Activated CD8-positive, alpha-beta memory T cell treated with anti-CD3 and anti-CD28 coated beads, Interleukin-2, amount 10 ng/mL, durations not matched to agents 7 days and 5 days (primary cell): ENCODE data around the gene BLOC1S3. TPM values are rescaled to one million over a fixed set of nuclear protein-coding genes. Genes with fewer than 3 reads are reported as not detected.

Source experiments
- ATAC-seq: fragments of 150-1000 bp; cut with Tn5 transposase; one replicate; pipeline ENCODE4 v1.10.0; 2021; ENCODE audit warnings: moderate library complexity
- CTCF ChIA-PET: fragments of 350-600 bp; sonication (Branson Sonifier 250); formaldehyde crosslinking; loops from one replicate; lab custom pipeline; 2021; ENCODE audit warnings: antibody characterized with exemption; lab: Charles Lee
- DNase-seq: peaks from one replicate; pipeline ENCODE4 v3.0.0-alpha.2; 2020
- H3K27ac Mint-ChIP-seq: one replicate; pipeline ENCODE4 v1.8.0; 2021; ENCODE audit warnings: mild to moderate bottlenecking, mixed read lengths
- H3K27me3 Mint-ChIP-seq: one replicate; pipeline ENCODE4 v1.8.0; 2021; ENCODE audit warnings: mixed read lengths
- H3K36me3 Mint-ChIP-seq: one replicate; pipeline ENCODE4 v1.8.0; 2021; ENCODE audit warnings: mild to moderate bottlenecking, mixed read lengths
- H3K4me1 Mint-ChIP-seq: one replicate; pipeline ENCODE4 v1.8.0; 2021; ENCODE audit warnings: mixed read lengths
- H3K4me3 Mint-ChIP-seq: one replicate; pipeline ENCODE4 v1.8.0; 2021; ENCODE audit warnings: mild to moderate bottlenecking, moderate library complexity, mixed read lengths
- H3K9me3 Mint-ChIP-seq: one replicate; pipeline ENCODE4 v1.8.0; 2022; ENCODE audit warnings: low read depth, mixed read lengths
- total RNA-seq, 2 experiments: library from RNA; stranded (reverse); gene quantifications; one replicate each; pipeline ENCODE4 v1.2.3, GENCODE V29; 2021

Gene BLOC1S3
- total RNA-seq, 2 experiments from 2014 or later = 15.7 to 17.6 TPM

GRCh38 chr19:45160870-45161737 is 17.5 kb upstream of the BLOC1S3 start, which contains the start of gene NKPD1:
TSS of gene NKPD1 (minus strand) at chr19:45160982. CDS start at chr19:45160150, 832 bp downstream.
- H3K27me3 Mint-ChIP-seq = peaks cover 6% of the 10 kb centered on the region
- no peak within 1 kb of the TSS for H3K27ac Mint-ChIP-seq

GRCh38 chr19:45161738-45162607 is 16.6 kb upstream of the BLOC1S3 start:
- Mint-ChIP-seq H3K27ac (no peak overlapping the region), H3K27me3 (peaks cover 4% of the 10 kb centered on the region), H3K4me3 (no peak overlapping the region), H3K9me3 (no peaks in the 10 kb centered on the region), H3K4me1 (peaks cover 18% of the 10 kb centered on the region), H3K36me3 (no peaks in the 10 kb centered on the region)
- CTCF ChIA-PET = no interaction called here
- no peak for DNase-seq
- no peak for ATAC-seq

More at GRCh38 chr19:45160870-45161737, 17.5 kb upstream of the BLOC1S3 start, which contains the start of gene NKPD1:
- Mint-ChIP-seq H3K4me1 (peaks cover 17% of the 10 kb centered on the region), H3K36me3 (no peaks in the 10 kb centered on the region), H3K4me3 (no peak within 1 kb of the TSS), H3K9me3 (no peaks in the 10 kb centered on the region)
- no peak for ATAC-seq
- DNase-seq = no peak
- CTCF ChIA-PET = interaction anchor here (1.1 kb wide), 1 partner anchor 9 kb away, joined by 3 read pairs; no protein-coding TSS in a partner anchor

GRCh38 chr19:45162608-45163143 is 15.9 kb upstream of the BLOC1S3 start:
- H3K27ac Mint-ChIP-seq = no peak overlapping the region
- H3K27me3 Mint-ChIP-seq = no peaks in the 10 kb centered on the region
- H3K36me3 Mint-ChIP-seq = no peaks in the 10 kb centered on the region
- H3K4me1 Mint-ChIP-seq = peaks cover 21% of the 10 kb centered on the region
- no peaks in the 10 kb centered on the region for H3K9me3 Mint-ChIP-seq
- CTCF ChIA-PET = no interaction called here
- ATAC-seq = no peak
- no peak overlapping the region for H3K4me3 Mint-ChIP-seq
- DNase-seq = no peak

- no peak overlapping the region for H3K4me3 Mint-ChIP-seq
- H3K9me3 Mint-ChIP-seq = no peaks in the 10 kb centered on the region
- ATAC-seq (no peak), DNase-seq (no peak)
- H3K4me1 Mint-ChIP-seq = peaks cover 21% of the 10 kb centered on the region
- CTCF ChIA-PET = interaction anchor here (0.6 kb wide), 1 partner anchor 630 kb away, joined by 3 read pairs; the partner anchor contains the start of gene DMWD
- no peaks in the 10 kb centered on the region for H3K27me3 Mint-ChIP-seq
- H3K27ac Mint-ChIP-seq = no peak overlapping the region
- H3K36me3 Mint-ChIP-seq = no peaks in the 10 kb centered on the region
These were observed 15.4 kb upstream of the BLOC1S3 start for GRCh38 chr19:45163156-45163555.

GRCh38 chr19:45163751-45164460 is 14.7 kb upstream of the BLOC1S3 start:
- peaks cover 22% of the 10 kb centered on the region for H3K4me1 Mint-ChIP-seq
- no peaks in the 10 kb centered on the region for H3K36me3 Mint-ChIP-seq
- H3K27me3 Mint-ChIP-seq = no peaks in the 10 kb centered on the region
- peak overlapping the region; percentile 70 for H3K27ac Mint-ChIP-seq
- DNase-seq (no peak), ATAC-seq (no peak)
- CTCF ChIA-PET = interaction anchor here (0.6 to 1.0 kb wide), 4 partner anchors 14 to 629 kb away, joined by 3 to 8 read pairs (median 3); partner anchors contain the start of genes DMWD and TRAPPC6A
- H3K9me3 Mint-ChIP-seq = no peaks in the 10 kb centered on the region
- no peak overlapping the region for H3K4me3 Mint-ChIP-seq

- peak overlapping the region; percentile 70 for H3K27ac Mint-ChIP-seq
- CTCF ChIA-PET = interaction anchor here (0.8 to 1.0 kb wide), 7 partner anchors 11 to 175 kb away, joined by 3 to 8 read pairs (median 3); partner anchors contain the start of gene TRAPPC6A
- no peaks in the 10 kb centered on the region for H3K9me3 Mint-ChIP-seq
- H3K4me3 Mint-ChIP-seq = no peak overlapping the region
- DNase-seq (peak; percentile 78), ATAC-seq (peak; percentile 83)
- no peaks in the 10 kb centered on the region for H3K36me3 Mint-ChIP-seq
- no peaks in the 10 kb centered on the region for H3K27me3 Mint-ChIP-seq
- peaks cover 24% of the 10 kb centered on the region for H3K4me1 Mint-ChIP-seq
These were observed 13.8 kb upstream of the BLOC1S3 start for GRCh38 chr19:45164577-45165335.

GRCh38 chr19:45166723-45167252 is 11.8 kb upstream of the BLOC1S3 start:
- H3K9me3 Mint-ChIP-seq = no peaks in the 10 kb centered on the region
- peaks cover 2% of the 10 kb centered on the region for H3K36me3 Mint-ChIP-seq
- ATAC-seq (no peak), DNase-seq (no peak)
- CTCF ChIA-PET = interaction anchor here (0.7 to 2.3 kb wide), 3 partner anchors 11 to 17 kb away, joined by 3 to 6 read pairs (median 4); partner anchors contain the start of genes BLOC1S3 and TRAPPC6A
- no peaks in the 10 kb centered on the region for H3K27me3 Mint-ChIP-seq
- no peak overlapping the region for H3K27ac Mint-ChIP-seq
- no peak overlapping the region for H3K4me3 Mint-ChIP-seq
- H3K4me1 Mint-ChIP-seq = peaks cover 42% of the 10 kb centered on the region

GRCh38 chr19:45168767-45169351 is 9.7 kb upstream of the BLOC1S3 start:
- ATAC-seq = no peak
- H3K4me3 Mint-ChIP-seq = no peak overlapping the region
- H3K27ac Mint-ChIP-seq = no peak overlapping the region
- CTCF ChIA-PET = interaction anchor here (0.6 to 1.2 kb wide), 3 partner anchors 8 to 18 kb away, joined by 3 read pairs; partner anchors contain the start of genes BLOC1S3 and NKPD1
- H3K27me3 Mint-ChIP-seq = no peaks in the 10 kb centered on the region
- H3K9me3 Mint-ChIP-seq = no peaks in the 10 kb centered on the region
- H3K36me3 Mint-ChIP-seq = peaks cover 2% of the 10 kb centered on the region
- DNase-seq = no peak
- H3K4me1 Mint-ChIP-seq = peaks cover 50% of the 10 kb centered on the region

- DNase-seq (no peak), ATAC-seq (no peak)
- CTCF ChIA-PET = interaction anchor here (1.2 to 1.9 kb wide), 2 partner anchors 9 to 17 kb away, joined by 3 to 5 read pairs; partner anchors contain the start of gene NKPD1
- Mint-ChIP-seq H3K4me3 (no peak overlapping the region), H3K36me3 (peaks cover 2% of the 10 kb centered on the region), H3K9me3 (no peaks in the 10 kb centered on the region), H3K27ac (no peak overlapping the region), H3K27me3 (no peaks in the 10 kb centered on the region), H3K4me1 (peaks cover 46% of the 10 kb centered on the region)
These were observed 9.0 kb upstream of the BLOC1S3 start for GRCh38 chr19:45169602-45170001.

- DNase-seq (no peak), ATAC-seq (no peak)
- Mint-ChIP-seq H3K9me3 (no peaks in the 10 kb centered on the region), H3K4me3 (peak overlapping the region; percentile 70), H3K27ac (peak overlapping the region; percentile 96), H3K4me1 (peaks cover 44% of the 10 kb centered on the region), H3K27me3 (no peaks in the 10 kb centered on the region), H3K36me3 (peaks cover 2% of the 10 kb centered on the region)
- CTCF ChIA-PET = interaction anchor here (1.0 to 1.9 kb wide), 5 partner anchors 10 to 78 kb away, joined by 3 to 5 read pairs (median 3); partner anchors contain the start of genes NKPD1 and PPP1R37
These were observed 8.2 kb upstream of the BLOC1S3 start for GRCh38 chr19:45170146-45171106.
